CD4-positive, alpha-beta T cell treated with Interleukin-1 beta for 1 hour (primary cell): Measurements from ENCODE around the gene TYMP.
A peak's percentile ranks its signal among the peaks of the same experiment; 100 is the strongest.

Experiments
- DNase-seq, 2 donors: peaks; one replicate each; pipeline ENCODE4 v3.0.0-alpha.2; 2020 to 2022

The TYMP gene

GRCh38 chr22:50537765-50538164, 8.0 kb upstream of the TYMP start:
- DNase-seq: no peak

GRCh38 chr22:50536226-50536625, 6.4 kb upstream of the TYMP start:
- DNase-seq: no peak

- no peak for DNase-seq
Measured at GRCh38 chr22:50535113-50535512, 5.3 kb upstream of the TYMP start.

GRCh38 chr22:50533856-50534711, 4.3 kb upstream of the TYMP start:
- DNase-seq: peak in 1 of 2 donors; percentile 33

GRCh38 chr22:50532824-50533796, 3.3 kb upstream of the TYMP start:
- no peak for DNase-seq

GRCh38 chr22:50531962-50532674, 2.3 kb upstream of the TYMP start:
- peak; percentile 33 to 49 for DNase-seq

- DNase-seq: peak; percentile 75 to 83
Measured at GRCh38 chr22:50531546-50531961, 1.7 kb upstream of the TYMP start.

- peak; percentile 85 to 90 for DNase-seq
Measured at GRCh38 chr22:50530877-50531545, 1.2 kb upstream of the TYMP start.

- no peak for DNase-seq
Measured at GRCh38 chr22:50530580-50530876, 716 bp upstream of the TYMP start.

- no peak for DNase-seq
Measured at GRCh38 chr22:50529416-50529896, 356 bp downstream of the TYMP start.

- DNase-seq: no peak
Measured at GRCh38 chr22:50528682-50529415, 963 bp downstream of the TYMP start.

GRCh38 chr22:50527921-50528681, 1.7 kb downstream of the TYMP start:
- no peak for DNase-seq

GRCh38 chr22:50526834-50527801, 2.7 kb downstream of the TYMP start:
- peak; percentile 58 to 70 for DNase-seq

GRCh38 chr22:50526108-50526833, 3.5 kb downstream of the TYMP start:
- DNase-seq: peak; percentile 87

GRCh38 chr22:50525858-50526107, 4.0 kb downstream of the TYMP start:
- no peak for DNase-seq

GRCh38 chr22:50525104-50525857, 4.5 kb downstream of the TYMP start, which contains the start of gene SCO2:
Gene SCO2 (minus strand): TSS chr22:50525598. CDS start chr22:50524411, 1,187 bp downstream.
- peak; percentile 97 for DNase-seq

- DNase-seq: no peak
Measured at GRCh38 chr22:50524676-50525103, 5.1 kb downstream of the TYMP start.
